NCI-H187 treated with DMSO at 0.1 percent for 48 hours (cell line): ENCODE measurements around the gene PINK1.
"Not testable (repeated sequence)": the region's sequence is repeated elsewhere in the genome, so short reads cannot be mapped to it uniquely, and the experiment has no call there.

Experiments used
- DNase-seq: peaks from one replicate; lab custom pipeline; 2025; lab: John Stamatoyannopoulos, UW

Gene PINK1

GRCh38 chr1:20633190-20634064 lies at the start of gene PINK1:
Gene PINK1, plus strand, starts transcription at chr1:20633458. Its CDS starts 91 bp downstream, at chr1:20633549.
- DNase-seq = peak; percentile 32

DNA sequence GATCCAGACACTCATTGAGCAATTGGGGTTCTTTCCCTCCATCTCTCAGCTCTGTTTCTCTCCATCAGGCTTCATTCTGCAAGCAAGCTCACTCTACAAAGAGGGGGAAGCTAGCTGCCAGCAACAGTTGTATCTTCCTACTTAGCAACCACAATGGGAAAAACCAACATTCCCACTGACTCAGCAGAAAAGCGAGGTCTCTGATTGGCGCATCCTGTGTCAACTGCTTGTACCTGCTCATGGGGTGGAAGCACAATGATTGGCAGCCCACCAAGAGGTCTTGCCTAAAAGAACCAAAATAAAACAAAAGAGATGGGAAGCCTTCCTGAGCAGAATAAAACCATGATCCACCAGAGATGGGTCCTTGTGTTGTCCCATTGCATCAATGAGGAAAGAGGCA lies 48.4 kb upstream of the PINK1 start:
- DNase-seq = no peak

- no peak for DNase-seq
Measured at GRCh38 chr1:20586953-20587660, 46.2 kb upstream of the PINK1 start.

GRCh38 chr1:20587661-20588053 lies 45.6 kb upstream of the PINK1 start:
- DNase-seq = no peak

DNA sequence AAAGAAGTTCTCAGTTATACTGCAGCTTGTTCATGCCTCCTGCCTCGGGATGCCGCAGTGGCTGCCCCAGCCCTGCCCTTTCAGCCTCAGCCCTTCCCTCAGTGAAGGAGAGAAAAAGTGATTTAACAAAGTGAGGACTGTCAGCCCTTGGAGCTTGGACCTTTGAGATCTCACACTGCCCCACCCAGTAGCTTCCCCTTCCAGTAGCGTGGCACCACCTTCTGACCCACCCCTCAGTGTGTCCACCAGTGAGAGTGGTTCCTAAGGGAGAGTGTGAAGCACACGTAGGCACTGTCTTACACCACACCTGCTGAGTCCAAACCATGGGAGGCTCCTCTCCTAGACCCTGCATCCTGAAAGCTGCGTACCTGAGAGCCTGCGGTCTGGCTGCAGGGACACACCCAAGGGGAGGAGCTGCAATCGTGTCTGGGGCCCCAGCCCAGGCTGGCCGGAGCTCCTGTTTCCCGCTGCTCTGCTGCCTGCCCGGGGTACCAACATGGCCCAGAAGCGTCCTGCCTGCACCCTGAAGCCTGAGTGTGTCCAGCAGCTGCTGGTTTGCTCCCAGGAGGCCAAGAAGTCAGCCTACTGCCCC lies 44.5 kb upstream of the PINK1 start, which contains the start of gene CDA:
TSS of gene CDA (plus strand) at position 464 of the 592 bp plus-strand sequence. CDS start at position 497, 33 bp downstream.
- no peak for DNase-seq

- no peak for DNase-seq
Measured at GRCh38 chr1:20589331-20590278, 43.7 kb upstream of the PINK1 start.

DNA sequence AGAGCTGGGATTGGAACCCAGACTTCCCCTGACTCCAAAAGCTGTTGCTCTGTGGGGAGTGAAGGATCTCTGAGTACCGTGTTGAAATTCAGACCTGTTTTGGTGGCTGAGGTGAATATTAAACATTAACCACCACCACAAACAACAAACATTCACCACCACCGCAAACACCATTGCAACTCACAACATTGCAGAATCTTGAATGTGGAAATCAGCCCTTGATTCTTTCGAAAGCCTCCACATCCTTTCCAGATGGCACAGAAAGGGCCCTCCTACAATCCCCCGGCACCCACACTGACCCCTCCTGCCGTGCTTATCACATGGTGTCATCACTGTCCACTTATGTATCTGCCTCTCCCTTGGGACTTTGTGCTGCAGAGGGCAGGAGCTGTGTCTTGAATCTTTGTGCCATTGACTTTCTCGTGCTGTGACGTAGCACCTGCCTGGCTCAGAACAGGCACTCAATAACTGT lies 42.9 kb upstream of the PINK1 start:
- no peak for DNase-seq

DNA sequence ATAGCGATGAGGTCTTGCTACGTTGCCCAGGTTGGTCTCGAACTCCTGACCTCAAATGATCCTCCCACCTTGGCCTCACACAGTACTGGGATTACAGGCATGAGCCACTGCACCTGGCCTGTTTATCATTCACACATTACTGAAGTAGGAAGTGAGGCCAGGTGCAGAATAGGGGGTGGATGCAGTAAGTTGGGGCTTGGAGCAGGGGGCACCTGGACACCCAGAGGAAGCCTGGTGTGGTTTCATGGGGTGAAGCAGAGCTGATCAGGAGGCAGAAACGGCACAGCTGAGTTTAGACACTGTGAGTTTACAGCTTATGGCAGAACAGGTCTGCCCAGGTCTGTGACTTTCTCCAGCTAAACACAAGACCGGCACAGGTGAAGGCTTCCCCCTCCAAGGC lies 39.5 kb upstream of the PINK1 start:
- no peak for DNase-seq

DNA sequence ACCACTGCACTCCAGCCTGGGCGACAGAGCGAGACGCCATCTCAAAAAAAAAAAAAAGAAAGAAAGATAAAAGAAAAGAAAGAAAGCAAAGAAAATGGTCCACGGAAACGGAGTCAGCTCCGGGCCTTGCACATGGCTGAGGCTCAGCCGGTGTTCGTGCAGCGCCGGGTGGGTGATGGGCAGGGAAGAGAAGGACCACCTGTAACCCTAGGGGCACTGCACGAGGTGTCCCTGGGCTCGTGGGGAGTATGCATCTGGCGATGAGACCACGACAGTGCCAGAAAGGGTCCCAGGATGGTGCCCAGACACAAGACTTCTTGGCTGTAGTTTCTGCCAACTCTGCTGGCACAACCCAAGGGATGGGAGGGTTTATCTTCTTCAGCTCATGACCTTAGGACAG lies 38.5 kb upstream of the PINK1 start:
- no peak for DNase-seq

DNA sequence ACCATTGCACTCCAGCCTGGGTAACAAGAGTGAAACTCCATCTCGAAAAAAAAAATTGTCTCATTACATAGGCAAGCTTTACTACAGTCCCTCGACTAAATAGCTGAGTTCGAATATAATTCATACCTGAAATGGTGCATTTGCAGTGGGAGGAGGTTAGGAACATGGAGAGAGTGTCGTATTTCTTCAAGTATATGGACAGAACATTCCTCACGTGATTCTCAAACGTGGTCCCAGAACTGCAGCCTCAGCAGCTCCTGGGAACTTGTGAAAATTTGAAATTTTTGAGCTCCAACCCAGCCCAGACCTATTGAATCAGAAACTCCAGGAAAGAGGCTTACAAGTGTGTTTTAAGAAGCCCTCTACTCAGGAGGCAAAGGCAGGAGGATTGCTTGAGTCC lies 37.2 kb upstream of the PINK1 start:
- DNase-seq = no peak

GRCh38 chr1:20597650-20598049 lies 35.6 kb upstream of the PINK1 start:
- DNase-seq = no peak

DNA sequence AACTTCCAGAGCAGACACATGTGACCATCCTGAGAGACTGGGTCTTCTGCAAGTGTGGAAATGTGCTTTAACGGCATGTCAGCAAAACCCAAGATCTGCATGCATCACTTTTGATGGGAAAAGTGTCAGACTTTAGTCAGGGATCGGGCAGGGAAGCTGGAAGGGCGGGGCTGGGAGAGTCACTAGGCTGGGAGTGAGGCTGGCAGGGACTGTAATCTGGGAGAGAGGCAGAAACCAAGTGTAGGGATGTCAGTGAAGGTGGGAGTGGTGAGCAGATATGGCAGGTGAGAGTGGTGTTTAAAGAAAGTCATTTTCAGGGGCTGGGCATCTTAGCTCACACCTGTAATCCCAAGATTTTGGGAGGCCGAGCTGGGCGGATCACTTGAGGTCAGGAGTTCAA lies 33.1 kb upstream of the PINK1 start:
- no peak for DNase-seq

DNA sequence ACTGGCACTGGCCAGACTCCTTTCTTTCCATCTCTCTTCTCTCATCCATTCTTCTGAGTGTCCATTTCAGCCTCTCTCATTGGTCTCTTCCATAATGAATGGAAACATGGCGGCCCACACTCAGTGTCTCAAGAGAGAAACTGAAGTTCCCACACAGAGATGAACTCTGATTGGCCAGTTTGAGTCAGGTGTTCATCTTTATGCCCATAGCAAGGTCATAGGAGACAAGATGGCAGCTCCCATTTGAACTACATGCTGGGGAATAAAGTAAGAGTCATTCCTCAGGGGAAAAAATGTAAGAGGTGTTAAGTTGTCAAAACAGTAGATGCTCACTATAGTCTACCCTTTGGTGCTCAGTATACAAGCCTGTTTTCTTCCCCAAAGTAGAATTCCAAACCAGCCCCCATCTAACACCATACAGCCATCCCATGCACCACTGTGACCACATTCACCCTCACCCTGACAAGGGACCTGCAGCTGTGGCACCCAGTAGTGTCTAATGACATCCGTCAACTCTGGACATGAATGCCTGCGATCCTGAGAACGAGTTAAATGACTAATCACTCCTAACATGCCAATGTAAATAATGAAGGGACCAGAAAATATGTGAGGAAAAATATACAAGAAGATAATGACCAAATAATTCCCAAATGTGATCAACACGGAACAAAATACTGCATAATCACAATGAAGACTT lies 32.0 kb upstream of the PINK1 start:
- no peak for DNase-seq

GRCh38 chr1:20602851-20603450 lies 30.3 kb upstream of the PINK1 start:
- DNase-seq = no peak

DNA sequence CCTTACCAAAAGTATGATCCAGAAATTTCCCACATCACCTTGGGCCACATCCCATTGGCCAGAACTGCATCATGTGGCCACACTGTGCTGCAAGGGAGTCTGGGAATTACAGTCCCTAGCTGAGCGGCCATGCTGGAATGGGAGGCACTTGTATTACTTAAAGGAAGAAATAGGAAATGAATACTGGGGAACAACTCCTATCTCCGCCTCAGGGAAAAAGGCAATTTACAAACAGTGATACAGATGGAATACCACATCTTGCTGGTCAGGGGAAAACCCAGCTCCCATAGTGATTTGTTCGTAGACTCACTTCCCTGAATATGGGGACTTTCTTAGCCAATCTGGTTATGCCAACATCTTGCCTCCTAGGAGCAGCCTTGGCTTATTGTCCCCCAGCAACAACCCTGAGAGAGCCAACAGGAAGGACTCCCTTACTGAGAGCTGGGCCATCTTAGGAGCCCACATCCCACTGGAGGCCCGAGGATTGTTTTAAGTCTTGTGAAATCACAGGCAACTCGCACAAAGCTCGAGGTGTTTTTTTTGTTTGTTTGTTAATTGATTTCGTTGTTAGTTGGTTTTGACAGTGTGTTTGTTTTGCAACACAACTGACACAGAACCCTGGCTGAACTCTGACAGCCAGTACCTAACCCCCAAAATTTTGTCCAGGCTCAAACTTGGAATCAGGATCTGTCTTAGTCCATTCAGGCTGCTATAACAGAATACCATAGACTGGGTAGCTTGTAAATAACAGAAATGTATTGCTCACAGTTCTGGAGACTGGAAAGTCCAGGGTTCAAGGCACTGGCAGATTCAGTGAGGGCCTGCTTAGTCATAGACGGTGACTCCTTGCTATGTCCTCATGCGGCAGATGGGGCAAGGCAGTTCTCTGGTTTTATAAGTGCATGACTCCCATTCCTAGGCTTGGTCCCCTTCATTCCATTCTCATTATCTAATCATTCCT lies 29.5 kb upstream of the PINK1 start:
- DNase-seq = no peak

DNA sequence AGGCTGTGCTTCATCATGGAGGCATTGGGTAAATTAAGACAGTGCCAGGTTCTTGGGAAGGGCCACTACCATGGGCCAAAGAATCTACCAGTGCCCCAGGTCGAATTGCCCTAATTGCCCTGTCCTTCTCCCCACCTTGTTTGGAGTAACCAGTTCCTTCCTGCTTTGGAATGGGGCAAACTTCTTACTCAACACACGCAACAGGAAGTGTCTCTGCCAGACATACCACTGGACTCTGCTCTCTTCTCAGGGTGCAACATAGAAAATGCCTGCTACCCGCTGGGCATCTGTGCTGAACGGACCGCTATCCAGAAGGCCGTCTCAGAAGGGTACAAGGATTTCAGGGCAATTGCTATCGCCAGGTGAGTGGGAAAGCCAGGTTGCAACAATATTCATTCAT lies 28.6 kb upstream of the PINK1 start:
- DNase-seq = no peak

GRCh38 chr1:20606801-20607570 lies 26.3 kb upstream of the PINK1 start:
- DNase-seq = not testable (repeated sequence)

- DNase-seq = no peak
Measured at GRCh38 chr1:20609541-20609940, 23.7 kb upstream of the PINK1 start.

DNA sequence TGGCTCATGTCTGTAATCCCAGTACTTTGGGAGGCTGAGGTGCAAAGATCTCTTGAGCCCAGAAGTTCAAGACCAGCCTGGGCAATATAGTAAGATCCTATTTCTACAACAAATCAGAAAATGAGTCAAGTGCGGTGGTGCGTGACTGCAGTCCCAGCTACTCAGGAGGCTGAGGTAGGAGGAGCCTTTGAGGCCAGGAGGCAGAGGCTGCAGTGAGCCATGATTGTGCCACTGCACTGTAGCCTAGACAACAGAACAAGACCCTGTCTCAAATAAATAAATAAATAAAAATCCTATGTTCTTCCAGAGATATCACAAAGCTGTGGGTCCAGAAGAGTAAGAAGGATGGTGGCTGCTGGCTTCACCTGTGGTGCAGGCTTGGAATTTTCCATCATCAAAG lies 22.3 kb upstream of the PINK1 start:
- no peak for DNase-seq
